DOHH2 (cell line): ENCODE data around the gene DMD.

Source experiments
- H3F3A ChIP-seq: fragments of 200-600 bp; sonication (generic), shearing (Covaris generic); 2 replicates; pipeline ENCODE4 v1.6.0; 2016; ENCODE audit warnings: antibody characterized with exemption, mild to moderate bottlenecking; ENCODE audit not compliant: control insufficient read depth, insufficient read depth
- H3K27ac ChIP-seq: fragments of 200-600 bp; sonication (generic); 2 replicates; pipeline ENCODE4 v1.5.1; 2014; ENCODE audit warnings: low read depth, mild to moderate bottlenecking, low read length, moderate library complexity
- H3K27me3 ChIP-seq: fragments of 200-600 bp; sonication (generic); 2 replicates; pipeline ENCODE4 v1.6.1; 2014; ENCODE audit warnings: mild to moderate bottlenecking, low read length, mixed read lengths; ENCODE audit not compliant: control insufficient read depth
- H3K36me3 ChIP-seq: fragments of 200-600 bp; sonication (generic); 2 replicates; pipeline ENCODE4 v1.6.1; 2014; ENCODE audit warnings: mild to moderate bottlenecking, low read length, moderate library complexity, mixed read lengths; ENCODE audit not compliant: control insufficient read depth
- H3K4me1 ChIP-seq: fragments of 200-600 bp; sonication (generic); 2 replicates; pipeline ENCODE4 v1.6.1; 2014; ENCODE audit warnings: mild to moderate bottlenecking, low read length, mixed read lengths; ENCODE audit not compliant: control insufficient read depth
- H3K4me2 ChIP-seq: fragments of 200-600 bp; sonication (generic); 2 replicates; pipeline ENCODE4 v1.6.0; 2014; ENCODE audit warnings: mild to moderate bottlenecking, low read length, moderate library complexity
- H3K4me3 ChIP-seq: fragments of 200-600 bp; sonication (generic); 2 replicates; pipeline ENCODE4 v1.5.1; 2014; ENCODE audit warnings: mild to moderate bottlenecking, low read length, mixed read lengths
- H3K79me2 ChIP-seq: fragments of 200-600 bp; sonication (generic); 2 replicates; pipeline ENCODE4 v1.6.1; 2014; ENCODE audit warnings: mild to moderate bottlenecking, low read length, mixed read lengths; ENCODE audit not compliant: control insufficient read depth
- H3K9me2 ChIP-seq: fragments of 200-600 bp; sonication (generic); replicated peaks from 2 replicates; pipeline ENCODE4 v1.6.1; 2014; ENCODE audit warnings: mild to moderate bottlenecking, low read length, mixed read lengths; ENCODE audit not compliant: control insufficient read depth
- H3K9me3 ChIP-seq: fragments of 200-600 bp; sonication (generic); 2 replicates; pipeline ENCODE4 v1.6.1; 2014; ENCODE audit warnings: antibody characterized with exemption, low read length, mixed read lengths; ENCODE audit not compliant: control insufficient read depth, insufficient read depth
- H4K20me1 ChIP-seq: fragments of 200-600 bp; sonication (generic); 2 replicates; pipeline ENCODE4 v1.6.0; 2014; ENCODE audit warnings: low read depth, mild to moderate bottlenecking, antibody characterized with exemption, low read length, moderate library complexity; ENCODE audit not compliant: control insufficient read depth, insufficient read depth
- CTCF ChIP-seq: fragments of 200-600 bp; sonication (generic); IDR thresholded peaks from one replicate; pipeline ENCODE4 v1.5.1; 2014; ENCODE audit warnings: antibody characterized with exemption, mild to moderate bottlenecking, low read depth, low read length; ENCODE audit not compliant: poor library complexity, severe bottlenecking
- EZH2phosphoT487 ChIP-seq: fragments of 200-600 bp; sonication (generic); IDR thresholded peaks from 2 replicates; pipeline ENCODE4 v1.6.1; 2017; ENCODE audit warnings: borderline replicate concordance, mild to moderate bottlenecking, antibody characterized with exemption, low read length, moderate library complexity, mixed read lengths

Gene DMD

GRCh38 chrX:31298916-31299315 is 1912.4 kb downstream of the DMD start:
- Histone ChIP-seq H3F3A (no peaks in the 10 kb centered on the region), H3K9me3 (no peaks in the 10 kb centered on the region), H3K4me2 (no peak overlapping the region), H3K4me1 (no peaks in the 10 kb centered on the region), H3K27me3 (no peaks in the 10 kb centered on the region), H3K36me3 (no peaks in the 10 kb centered on the region), H3K27ac (no peak overlapping the region), H4K20me1 (no peaks in the 10 kb centered on the region), H3K79me2 (no peaks in the 10 kb centered on the region), H3K9me2 (no peaks in the 10 kb centered on the region), H3K4me3 (no peak overlapping the region)
- TF ChIP-seq CTCF = no peak
- no peak for TF ChIP-seq EZH2phosphoT487

- no peaks in the 10 kb centered on the region for H3K36me3 ChIP-seq
- no peak overlapping the region for H3K4me2 ChIP-seq
- no peak overlapping the region for H3K27ac ChIP-seq
- H3F3A ChIP-seq = no peaks in the 10 kb centered on the region
- no peak for TF ChIP-seq CTCF
- no peak for TF ChIP-seq EZH2phosphoT487
- no peaks in the 10 kb centered on the region for H3K9me2 ChIP-seq
- H3K4me1 ChIP-seq = no peaks in the 10 kb centered on the region
- H3K79me2 ChIP-seq = no peaks in the 10 kb centered on the region
- H3K27me3 ChIP-seq = no peaks in the 10 kb centered on the region
- no peaks in the 10 kb centered on the region for H4K20me1 ChIP-seq
- no peaks in the 10 kb centered on the region for H3K9me3 ChIP-seq
- no peak overlapping the region for H3K4me3 ChIP-seq
Measured at GRCh38 chrX:31297881-31298280, 1913.5 kb downstream of the DMD start.

- Histone ChIP-seq H3K9me3 (no peaks in the 10 kb centered on the region), H4K20me1 (no peaks in the 10 kb centered on the region), H3K27ac (no peak overlapping the region), H3K79me2 (no peaks in the 10 kb centered on the region), H3K4me1 (no peaks in the 10 kb centered on the region), H3K36me3 (no peaks in the 10 kb centered on the region), H3K9me2 (no peaks in the 10 kb centered on the region), H3K4me2 (no peak overlapping the region), H3K4me3 (no peak overlapping the region), H3K27me3 (no peaks in the 10 kb centered on the region), H3F3A (no peaks in the 10 kb centered on the region)
- no peak for TF ChIP-seq CTCF
- TF ChIP-seq EZH2phosphoT487 = no peak
Measured at GRCh38 chrX:31294475-31294874, 1916.9 kb downstream of the DMD start.

- Histone ChIP-seq H4K20me1 (no peaks in the 10 kb centered on the region), H3K4me3 (no peak overlapping the region), H3K79me2 (no peaks in the 10 kb centered on the region), H3K9me2 (no peaks in the 10 kb centered on the region), H3K9me3 (no peaks in the 10 kb centered on the region), H3K4me1 (no peaks in the 10 kb centered on the region), H3K27me3 (no peaks in the 10 kb centered on the region), H3K36me3 (no peaks in the 10 kb centered on the region), H3K4me2 (no peak overlapping the region), H3F3A (no peaks in the 10 kb centered on the region), H3K27ac (no peak overlapping the region)
- no peak for TF ChIP-seq CTCF
- TF ChIP-seq EZH2phosphoT487 = no peak
Measured at GRCh38 chrX:31293409-31293808, 1917.9 kb downstream of the DMD start.
